Activated CD4-positive, alpha-beta T cell treated with anti-CD3 and anti-CD28 coated beads for 48 hours (primary cell): ENCODE data around the gene PPP2R3B.
"Not testable (repeated sequence)": the region's sequence is repeated elsewhere in the genome, so short reads cannot be mapped to it uniquely, and the experiment has no call there.

Experiments used
- DNase-seq: peaks from one replicate; pipeline ENCODE4 v3.0.0-alpha.2; 2020

PPP2R3B gene

DNA sequence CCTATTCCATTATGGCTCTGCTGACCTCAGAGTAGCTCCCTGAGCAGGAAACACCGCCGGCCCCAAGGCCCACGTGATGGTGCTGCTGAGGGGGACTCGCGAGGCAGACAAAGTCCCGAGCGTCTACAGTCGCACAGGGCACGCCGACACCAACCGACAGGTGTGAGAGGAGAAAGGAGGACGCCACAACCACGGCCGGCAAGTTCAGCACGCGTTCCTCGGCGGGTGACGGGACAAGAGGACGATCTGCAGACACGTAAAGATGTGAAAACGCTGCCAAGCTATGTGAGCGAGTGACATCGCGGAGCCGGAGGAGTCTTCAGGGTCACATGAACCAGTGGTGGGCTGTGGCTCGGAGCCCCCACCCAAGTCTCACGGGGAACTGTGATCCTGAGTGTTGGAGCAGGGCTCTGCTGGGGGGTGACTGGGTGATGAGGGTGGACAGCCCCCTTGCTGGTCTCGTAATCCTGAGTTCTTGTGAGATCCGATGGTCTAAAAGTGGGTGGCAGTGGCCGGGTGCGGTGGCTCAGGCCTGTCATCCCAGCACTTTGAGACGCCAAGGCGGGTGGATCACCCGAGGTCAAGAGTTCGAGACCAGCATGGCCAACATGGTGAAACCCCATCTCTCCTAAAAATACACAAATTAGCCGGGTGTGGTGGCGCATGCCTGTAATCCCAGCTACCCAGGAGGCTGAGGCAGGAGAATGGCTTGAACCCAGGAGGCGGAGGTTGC lies 34.0 kb downstream of the PPP2R3B start:
- no peak for DNase-seq

DNA sequence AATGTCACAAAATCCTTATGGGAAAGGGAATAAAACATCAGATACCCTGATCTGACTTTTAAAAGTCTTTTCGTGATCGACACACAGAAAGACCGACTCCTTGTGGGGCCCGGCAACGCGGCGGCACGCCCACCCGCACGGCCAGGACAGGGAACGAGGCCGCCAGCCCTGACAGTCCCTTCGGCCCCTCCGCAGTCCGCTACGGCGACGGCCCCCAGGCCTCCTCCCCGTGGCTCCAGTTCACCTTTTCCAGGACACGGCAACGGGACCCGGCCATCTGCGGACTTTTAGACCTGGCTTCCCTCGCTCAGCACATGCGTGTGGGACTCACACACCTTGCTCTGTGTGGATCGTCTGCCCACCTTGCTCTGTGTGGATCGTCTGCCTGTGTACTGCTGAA lies 34.5 kb downstream of the PPP2R3B start:
- no peak for DNase-seq

DNA sequence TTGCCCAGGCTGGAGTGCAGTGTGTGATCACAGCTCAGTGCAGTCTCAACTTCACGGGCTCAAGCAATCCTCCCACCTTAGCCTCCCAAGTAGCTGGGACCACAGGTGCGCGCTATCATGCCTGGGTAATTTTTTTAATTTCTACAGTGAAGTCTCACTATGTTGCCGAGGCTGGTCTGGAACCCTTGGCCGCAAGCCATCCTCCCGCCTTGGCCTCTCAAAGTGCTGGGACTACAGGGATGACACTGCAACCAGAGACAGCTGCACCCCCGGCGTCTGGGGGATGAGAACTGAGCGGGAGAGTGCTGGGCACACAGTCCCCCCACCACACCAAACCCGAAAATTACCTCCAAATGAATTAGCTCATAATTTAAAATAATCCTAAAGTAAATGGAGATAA lies 35.0 kb downstream of the PPP2R3B start:
- DNase-seq: no peak

DNA sequence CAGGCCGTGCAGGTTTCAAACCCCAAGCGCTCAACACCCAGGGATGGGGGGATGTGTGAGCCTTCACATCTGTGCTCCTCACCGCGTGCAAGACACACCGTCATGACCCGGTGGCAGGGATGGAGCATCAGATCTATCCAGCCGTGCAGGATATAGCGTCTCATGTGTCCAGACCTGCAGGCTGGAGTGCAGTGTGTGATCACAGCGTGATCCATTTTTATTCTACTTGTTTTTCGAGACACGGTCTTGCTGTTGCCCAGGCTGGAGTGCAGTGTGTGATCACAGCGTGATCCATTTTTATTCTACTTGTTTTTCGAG lies 35.4 kb downstream of the PPP2R3B start:
- not testable (repeated sequence) for DNase-seq

DNA sequence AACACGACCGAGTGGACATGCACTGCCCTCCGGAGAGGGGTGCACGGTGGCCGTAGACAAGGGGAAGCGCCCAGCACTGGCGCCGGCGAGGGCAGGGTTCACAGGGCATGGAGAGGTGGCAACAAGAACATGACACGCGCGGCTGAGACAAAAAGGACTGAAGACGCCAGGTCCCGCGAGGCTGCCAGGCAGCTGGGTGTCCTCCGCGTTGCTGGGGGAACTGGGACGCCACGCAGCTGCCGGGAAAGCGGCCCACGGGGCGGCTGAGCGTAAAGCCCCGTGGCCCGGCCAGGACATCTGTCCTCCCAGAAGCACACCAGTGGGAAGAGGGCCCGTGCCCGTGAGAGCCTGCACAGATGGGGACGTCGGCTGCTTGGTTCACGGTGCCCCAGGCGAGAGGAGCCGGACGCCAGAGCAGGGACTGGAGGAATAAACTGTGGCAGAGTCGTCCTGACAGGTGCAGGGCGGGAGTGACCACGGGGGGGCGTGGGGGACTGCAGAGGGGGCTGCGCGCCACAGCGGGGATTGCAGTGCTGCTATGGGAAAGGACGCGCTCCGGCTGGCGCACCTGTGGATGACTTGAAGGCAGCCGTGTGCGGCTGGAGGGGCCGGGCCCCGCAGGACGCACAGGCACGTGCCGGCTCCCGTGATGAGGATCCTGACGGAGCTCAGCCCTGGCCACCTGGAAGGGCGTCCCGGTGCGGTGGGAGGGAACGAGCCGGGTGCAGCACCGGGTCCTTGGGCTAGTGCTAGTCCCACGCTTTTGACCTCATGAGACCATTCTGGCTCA lies 36.0 kb downstream of the PPP2R3B start:
- no peak for DNase-seq

DNA sequence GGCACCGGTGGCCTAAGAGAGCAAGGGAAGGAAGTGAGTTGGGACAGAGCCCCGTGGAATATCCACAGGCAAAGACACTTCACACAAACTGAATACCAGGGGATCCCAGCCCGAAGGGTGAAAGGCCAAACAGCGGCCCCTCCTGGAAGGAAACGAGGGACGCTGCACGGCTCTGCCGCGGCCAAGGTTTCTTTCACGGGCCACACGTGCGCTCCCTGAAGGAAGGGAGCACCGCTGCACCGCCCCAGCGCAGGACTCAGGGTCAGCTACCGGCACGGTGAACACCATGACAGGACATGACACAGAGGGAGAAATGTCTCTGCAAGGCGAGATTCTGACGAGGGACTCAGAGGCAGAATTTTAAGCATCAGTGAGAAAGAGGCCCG lies 36.6 kb downstream of the PPP2R3B start:
- no peak for DNase-seq

DNA sequence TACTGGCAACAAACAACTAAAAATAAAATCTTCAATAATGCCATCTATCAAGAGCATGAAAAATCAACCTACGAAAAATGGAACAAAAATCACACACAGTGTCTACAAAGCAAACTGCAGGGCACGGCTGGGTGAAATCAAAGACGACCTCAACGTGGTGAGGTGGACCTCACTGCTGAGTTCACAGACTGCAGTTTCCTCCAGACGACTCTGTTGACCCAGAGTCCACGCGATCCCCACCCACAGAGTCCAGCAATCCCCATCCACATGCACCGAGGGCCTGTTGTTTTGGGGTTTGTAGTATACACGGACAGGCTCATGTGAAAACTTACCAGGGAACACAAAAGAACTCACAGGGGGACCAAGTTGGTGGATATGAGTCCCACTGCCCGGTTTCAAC lies 37.0 kb downstream of the PPP2R3B start:
- no peak for DNase-seq

DNA sequence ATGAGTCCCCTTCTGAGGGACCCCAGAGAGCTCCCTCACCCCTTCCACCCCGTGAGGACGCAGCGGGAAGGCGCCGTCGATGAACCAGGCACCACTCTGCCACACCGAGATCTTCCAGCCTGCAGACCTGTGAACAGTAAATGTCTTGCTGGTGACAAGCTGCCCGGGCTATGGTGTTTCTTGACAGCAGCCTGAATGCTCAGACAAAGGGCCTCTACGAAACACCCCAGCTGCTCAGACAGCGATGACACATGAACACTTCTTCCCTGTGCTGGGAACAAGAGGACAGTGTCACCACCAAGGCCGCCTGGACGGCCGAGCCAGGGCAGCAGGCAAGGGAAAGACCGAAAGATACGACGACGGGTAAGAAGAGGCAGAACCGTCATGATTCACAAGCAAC lies 37.5 kb downstream of the PPP2R3B start:
- DNase-seq: no peak

DNA sequence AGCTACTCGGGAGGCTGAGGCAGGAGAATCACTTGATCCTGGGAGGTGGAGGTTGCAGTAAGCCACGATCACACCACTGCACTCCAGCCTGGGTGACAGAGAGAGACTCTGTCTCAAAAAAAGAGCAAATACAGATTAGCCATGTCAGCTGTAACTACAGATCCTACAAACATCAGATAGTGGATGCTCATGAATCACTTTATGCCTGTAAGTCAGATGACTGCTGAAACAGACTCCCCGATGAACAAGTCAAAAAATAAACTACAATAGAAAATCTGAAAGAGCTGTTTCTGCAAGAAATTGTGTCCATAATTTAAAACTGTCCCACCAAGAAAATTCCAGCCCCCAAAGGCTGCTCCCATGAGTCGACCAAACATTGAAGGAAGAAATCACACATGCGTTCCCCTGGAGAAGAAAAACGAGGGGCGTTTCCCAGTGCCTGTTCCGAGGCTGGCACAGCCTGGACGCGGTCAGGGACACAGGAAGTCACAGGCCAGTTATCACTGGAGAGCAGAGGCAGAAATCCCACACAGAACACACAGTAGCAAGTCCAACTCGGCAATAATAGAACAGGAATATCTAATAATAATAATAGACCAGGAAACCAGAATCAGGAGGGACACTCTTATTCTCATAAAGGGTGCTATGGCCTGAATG lies 38.1 kb downstream of the PPP2R3B start:
- DNase-seq: no peak

DNA sequence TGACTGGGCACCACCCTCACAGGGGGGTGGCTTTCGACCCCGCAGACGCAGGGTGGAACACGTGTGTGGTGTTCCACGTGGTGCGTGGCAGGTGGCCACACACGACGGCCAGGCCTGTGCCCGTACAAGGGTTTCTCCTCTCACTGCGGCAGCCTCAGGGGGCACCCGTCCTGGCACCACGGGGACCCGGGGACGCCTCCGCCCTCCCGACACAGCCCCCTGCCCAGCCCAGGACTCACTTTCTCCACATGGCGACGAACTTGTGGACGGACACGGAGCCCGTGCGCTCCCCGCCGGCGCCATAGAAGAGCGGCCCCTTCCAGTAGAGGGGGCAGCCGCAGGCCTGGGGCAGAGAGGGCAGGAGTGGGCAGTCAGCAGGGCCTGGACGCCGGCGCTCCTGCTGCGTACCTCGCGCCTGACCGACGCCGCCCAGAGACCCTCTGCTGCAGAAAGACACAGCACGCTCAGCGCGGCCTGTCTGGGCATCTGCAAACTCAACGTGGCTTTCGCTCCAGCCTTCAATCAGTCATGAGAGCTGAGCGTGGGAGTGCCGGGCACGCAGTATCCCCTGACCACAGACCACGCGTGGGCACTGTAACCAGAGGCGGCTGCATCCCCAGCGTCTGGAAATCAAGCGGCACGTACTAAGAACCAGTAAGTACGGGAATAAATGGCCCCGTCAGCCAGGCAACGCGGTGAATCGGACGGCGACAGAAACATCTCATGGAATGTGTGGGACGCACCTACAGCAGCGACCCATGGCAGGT lies 39.2 kb downstream of the PPP2R3B start:
- no peak for DNase-seq

DNA sequence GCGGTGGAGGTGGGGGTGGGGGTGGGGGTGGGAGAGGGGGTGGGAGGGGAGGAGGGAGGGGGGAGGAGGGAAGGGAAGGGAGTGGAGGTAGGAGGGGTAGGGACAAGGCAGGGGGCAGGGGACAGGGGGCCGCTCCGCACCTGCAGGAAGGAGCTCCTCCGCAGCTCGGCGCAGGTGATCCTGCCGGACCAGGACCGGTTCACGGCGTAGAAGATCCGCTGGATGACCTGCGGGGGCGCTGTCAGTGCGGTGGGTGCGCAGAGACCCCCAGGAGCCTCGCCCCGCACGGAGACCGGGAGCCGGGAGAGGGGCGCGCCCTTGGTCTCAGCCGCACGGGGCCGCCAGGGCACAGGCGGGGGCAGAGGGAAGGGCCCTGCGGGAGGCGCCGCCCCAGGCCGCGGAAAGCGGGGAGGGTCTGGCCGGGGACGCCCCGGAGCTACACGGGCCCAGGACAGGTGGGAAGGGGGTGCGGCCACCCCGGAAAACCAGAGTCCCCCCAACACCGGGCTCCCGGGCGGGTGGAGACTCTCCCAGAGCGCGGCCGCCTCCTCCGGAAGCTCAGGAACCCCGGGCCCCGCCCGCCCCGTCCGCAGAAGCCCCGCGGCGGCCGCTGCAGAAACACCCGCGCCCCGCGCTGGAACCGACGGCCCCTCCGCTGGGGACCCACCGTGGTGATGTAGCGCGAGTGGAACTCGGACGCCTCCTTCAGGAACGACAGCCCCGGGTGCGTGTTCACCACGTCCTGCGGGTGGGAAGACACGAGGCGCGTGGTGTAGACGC lies 40.5 kb downstream of the PPP2R3B start:
- no peak for DNase-seq

DNA sequence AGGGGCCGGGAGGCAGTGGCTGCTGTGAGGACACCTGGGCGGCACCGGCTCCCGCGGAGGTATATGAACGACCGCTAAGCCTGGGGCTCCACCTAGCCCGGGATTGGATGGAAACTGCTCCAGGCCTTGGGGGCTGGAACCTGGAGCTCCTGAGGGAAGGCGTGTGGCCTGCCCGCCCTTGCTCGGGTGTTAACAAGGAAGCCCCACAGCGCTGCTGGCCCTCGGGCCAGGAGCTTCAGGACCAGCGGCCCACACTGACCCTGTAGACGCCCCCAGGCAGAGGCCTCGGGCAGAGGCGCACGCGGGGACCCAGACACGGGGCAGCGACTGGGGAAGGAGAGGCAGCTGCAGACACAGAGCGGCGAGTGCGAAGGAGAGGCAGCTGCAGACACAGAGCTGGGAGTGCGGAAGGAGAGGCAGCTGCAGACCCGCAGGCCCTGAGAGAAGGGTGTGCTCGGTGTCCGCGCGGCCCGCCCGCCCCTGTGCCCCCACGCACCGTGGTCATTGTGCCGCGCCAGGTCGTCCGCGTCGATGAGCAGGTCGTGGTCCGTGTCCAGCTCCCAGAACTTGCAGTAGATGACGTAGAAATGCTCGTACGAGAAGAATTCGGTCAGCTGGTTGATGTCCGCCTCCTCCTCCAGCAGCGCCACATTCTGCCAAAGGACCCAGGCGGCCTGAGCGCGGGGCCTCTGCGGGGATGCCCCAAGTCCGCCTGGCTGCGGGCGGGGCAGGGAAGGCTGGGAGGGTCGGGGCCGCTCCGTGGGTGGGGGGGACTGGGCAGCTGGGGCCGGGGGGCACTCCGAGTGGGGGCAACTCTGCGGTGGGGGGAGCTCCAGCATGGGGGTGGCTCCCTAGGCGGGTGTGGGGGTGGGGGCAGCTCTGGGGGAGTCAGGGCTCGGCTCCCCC lies 41.4 kb downstream of the PPP2R3B start:
- DNase-seq: no peak

DNA sequence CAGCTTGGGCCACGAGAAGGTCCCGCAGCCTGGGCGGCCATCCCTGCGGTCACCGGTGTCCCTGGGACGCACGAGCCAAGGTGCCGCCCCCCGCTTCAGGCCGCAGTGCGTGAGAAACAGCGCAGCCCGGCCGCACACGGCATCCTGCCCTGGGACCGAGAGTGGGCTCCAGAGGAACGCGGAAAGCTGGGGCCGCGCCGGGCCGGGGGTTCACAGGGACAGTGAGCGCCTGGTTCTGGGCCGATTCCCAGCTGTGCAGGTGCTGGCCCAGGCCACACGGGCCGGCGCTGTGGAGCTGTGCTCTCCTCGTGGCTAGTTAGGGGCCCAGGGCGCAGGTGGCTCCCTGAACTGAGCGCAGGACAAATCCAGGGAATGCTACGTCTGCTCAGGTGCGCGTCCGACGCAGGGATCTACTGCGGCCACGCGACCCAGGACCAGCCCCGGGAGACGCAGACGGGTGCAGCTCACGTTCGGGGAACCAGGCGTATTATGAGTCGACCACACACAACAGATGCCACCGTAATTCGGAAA lies 42.3 kb downstream of the PPP2R3B start:
- no peak for DNase-seq

DNA sequence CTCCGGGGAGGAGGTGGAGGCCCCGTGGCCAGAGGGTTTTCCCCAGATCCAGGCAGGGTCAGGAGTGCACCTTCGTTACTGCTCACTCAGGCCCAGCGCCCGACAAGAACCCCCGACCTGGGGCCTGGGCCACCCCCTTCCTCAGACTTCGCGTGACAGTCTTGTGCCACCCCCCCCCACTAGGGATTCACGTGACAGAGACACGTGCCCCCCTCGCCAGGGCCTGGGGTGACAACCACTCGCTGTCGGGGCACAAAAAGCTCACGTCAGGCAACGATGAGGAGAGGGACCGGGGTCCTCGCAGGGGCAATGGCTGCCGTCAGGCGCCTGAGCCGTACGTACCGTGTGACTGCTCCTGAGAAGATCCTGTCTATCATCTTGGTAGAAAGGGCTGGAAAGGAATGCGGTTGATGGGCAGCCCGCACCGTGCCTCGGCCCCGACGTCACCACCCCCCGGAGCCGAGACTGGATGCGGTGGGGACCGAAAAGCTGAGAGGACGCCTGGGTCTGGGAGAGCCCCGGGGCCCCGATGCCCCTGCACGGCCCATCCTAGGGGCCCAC lies 45.1 kb downstream of the PPP2R3B start:
- DNase-seq: no peak

DNA sequence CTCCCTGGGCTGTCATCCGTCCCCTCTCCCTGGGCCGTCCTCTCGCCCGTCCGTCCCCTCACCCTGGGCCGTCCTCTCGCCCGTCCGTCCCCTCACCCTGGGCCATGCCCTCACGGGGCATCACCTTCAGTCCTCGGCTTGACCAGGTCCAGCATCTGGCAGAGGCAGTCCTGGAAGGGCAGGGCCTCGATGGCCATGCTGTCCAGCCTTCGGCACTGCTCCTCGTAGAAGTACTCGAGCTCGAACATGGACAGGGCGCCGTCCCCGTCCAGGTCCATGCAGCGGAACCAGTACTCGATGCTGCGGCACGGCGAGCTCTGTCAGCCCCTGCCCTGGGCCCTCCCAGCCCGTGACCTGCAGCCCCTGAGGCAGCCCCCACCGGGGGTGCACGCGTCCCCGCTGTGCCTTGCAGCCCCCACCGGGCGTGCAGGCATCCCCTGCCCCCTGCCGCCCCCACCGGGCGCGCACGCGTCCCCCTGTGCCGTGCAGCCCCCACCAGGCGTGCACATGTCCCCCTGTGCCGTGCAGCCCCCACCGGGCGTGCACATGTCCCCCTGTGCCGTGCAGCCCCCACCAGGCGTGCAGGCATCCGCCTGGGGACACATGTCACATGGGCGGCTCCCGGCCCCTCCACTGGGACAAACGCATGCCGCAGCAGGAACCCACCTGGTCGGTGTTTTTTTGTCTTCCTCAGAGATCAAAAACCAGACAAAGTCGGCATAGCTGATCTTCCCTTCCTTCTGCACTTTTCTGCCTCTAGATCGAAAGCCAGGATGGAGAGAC lies 45.9 kb downstream of the PPP2R3B start:
- no peak for DNase-seq

DNA sequence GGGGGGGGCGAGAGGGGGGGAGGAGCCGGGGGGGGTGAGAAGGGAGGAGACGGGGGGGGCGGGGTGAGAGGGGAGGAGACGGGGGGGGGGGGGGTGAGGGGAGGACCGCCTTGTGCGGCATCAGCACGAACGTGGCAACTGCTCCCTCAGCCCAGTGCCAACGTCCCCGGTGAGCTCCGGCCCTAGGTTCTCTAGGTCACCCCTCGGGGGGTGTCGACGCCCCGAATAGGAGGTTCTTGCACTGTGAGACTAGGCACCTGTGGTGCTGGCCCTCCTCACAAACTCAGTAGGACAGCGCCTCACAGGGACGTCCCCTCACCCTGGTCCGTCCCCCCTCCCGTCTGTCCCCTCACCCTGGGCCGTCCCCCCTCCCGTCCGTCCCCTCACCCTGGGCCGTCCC lies 46.6 kb downstream of the PPP2R3B start:
- DNase-seq: no peak

DNA sequence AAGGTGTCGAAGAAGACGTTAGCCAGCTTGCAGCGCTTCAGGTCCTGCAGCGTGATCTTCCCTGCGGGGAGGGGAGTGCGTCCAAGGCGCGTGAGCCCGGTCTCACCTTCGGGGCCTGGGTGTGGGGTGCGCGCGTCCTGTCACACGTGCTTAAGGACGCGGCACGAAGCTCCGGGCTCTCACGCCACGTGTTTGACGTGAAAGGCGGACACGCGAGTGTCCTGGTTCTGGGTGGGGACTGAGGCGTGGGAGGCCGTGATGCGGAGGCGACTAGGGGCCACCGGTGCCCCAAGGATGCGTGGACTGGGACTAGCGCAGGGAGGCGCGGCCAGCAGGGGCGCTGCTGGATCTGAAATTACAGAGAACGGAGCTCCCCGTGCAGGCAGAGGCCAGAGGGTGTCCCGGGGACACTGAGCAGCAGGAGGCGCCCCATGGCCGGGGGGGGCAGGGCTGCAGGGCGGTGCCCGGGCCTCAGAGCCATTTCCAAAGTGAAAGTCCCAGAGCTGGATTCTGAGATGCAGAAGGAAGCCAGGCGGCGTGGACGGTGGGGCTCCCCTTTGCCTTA lies 47.8 kb downstream of the PPP2R3B start:
- DNase-seq: no peak

DNA sequence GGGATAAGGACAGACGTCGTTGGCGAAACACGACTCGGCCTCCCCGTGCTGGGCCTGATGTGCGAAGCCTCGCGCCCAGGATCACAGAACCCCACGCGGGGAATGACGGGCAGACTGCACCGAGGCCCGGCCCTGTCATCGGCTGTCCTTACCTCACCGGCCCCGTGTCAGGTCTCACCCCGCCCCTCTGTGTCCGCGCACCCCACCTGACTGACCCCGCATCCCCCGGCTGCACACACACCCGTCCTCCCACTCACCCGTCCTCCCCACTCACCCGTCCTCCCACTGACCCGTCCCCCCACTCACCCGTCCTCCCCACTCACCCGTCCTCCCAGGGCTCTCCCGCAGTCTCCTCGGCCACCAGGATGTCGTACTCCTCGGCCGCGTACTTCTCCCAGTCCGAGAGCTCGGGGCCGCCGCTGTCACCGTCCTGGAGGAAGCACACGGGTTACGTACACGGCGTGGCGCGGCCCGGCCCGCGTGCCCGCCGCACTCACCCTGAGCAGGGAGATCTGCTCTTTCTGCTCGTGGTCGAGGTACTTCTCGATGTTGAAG lies 48.3 kb downstream of the PPP2R3B start:
- DNase-seq: no peak

DNA sequence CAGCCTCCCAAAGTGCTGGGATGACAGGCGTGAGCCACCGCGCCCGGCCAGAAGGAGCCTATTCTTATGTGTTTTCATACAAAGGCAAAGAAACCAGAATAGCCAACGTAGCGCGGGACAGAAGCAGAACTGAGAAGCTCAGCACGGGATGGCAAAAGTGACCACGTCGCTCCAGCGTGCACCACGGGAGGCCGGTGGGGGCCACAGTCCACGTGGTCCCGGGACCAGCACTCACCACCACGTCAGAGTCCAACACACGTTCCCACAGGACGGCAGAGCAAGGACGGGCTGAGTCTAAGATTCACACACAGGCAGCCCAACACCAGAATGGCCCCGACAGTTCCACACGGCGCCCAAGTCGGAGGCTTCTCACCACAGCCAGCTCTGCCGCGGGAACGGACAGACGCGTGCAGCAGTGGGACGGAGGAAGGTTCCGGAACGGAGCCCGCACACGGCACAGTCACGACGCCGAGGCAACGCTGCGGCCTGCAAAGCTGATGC lies 49.3 kb downstream of the PPP2R3B start:
- DNase-seq: no peak
